HG03095 (cell line): ENCODE data around the gene RNF138.
"Not testable (repeated sequence)": the region's sequence is repeated elsewhere in the genome, so short reads cannot be mapped to it uniquely, and the experiment has no call there.

Experiments
- ATAC-seq: cut with Tn5 transposase; IDR thresholded peaks from one replicate; pipeline ENCODE4 v1.9.1; 2021; ENCODE audit warnings: moderate library complexity; ENCODE audit not compliant: unreplicated experiment

Gene RNF138

DNA sequence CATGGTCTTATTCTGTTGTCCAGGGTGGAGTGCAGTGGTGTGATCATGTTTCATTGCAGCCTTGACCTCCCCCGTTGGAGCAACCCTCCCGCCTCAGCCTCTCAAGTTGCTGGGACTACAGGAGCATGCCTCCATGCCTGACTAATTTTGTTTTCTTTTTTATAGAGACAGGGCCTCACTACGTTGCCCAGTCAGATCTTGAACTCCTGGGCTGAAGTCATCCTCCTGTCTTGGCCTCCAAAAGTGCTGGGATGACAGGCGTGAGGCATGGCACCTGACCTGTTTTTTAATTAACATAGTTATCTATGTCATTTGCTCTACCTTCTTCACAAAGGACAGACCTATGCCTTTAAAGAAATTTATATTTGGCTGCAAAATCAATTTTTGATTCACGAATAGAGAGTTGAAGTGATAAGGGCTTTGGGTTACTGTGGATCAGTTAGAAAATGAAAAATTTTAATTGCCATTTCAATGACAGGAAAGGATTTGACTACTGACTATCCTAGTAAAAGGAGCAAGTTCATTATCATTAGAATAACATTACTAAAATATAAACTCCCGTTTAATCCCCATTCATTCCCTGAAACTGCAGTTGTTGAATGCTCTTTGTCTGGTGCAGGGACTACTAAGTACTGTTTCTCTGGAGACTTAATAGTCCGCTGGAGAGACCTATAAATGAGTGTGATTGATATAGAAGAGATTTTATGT, 3.7 kb downstream of the RNF138 start:
- no peak for ATAC-seq

DNA sequence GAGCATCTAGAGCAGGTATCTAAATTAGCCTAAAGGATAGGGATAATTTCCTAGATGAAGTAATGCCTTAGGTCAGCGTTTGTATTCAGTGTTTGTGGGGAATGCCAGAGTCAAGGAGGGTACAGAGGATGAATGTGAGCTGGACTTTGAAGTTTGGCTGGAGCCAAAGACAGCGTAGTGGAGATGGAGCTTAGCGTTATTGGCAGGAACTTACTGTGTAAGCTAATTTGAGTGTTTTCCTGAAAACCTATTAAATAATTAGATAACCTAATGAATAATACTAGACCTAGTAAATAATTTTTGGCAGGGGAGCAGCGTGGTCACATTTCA, 4.2 kb downstream of the RNF138 start:
- ATAC-seq, result no peak

DNA sequence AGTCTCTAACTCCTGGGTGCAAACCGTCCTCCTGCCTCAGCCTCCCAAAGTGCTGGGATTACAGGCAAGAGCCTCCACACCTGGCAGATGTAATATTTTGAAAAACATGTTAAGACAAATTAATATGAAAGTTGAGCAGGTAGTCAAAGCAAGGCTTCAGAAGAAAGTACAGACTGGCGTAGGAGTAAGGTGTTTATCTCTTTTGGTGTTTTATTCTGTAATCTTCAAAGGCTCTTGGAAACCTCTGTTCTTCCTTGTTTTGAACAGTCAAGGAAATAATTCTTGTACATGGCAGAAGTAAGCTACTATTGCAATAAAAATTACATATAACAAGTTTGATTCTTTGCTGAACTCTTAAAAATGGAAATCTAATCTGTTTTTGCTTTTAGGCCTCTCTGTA, 5.3 kb downstream of the RNF138 start:
- ATAC-seq, result no peak

DNA sequence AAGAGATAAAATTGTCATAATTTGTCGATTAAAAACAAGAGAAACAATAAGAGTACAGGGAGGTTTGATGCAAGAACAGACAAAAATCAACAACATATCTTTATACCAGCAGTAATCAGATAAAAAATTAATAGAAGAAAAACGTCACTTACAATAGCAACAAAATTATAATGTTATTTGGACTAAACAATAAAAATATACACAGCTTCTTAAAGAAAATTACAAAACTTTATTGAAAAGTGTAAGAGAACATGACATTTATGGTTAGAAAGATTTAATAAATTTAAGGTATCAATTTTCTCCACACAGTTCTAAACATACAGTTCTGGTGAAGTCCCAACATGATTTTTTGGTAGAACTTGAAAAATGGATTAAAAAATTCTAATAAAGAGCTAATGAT, 12.8 kb downstream of the RNF138 start:
- no peak for ATAC-seq

- ATAC-seq, result no peak
These were observed 18.3 kb downstream of the RNF138 start for GRCh38 chr18:32110005-32110404.

DNA sequence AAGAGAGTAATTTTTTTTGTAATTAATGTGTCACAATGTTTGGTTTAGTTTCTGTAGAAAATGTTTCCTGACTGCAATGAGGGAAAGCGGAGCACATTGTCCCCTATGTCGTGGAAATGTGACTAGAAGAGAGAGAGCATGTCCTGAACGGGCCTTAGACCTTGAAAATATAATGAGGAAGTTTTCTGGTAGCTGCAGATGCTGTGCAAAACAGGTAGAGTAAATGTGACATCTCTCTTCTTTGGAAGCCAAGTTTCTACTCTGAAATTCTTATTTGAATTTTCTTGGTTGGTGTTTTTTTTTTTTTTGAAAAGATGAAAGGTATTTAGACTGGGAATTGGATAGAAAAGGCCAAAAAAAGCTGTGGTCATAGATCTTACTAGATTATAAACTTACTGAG, 20.0 kb downstream of the RNF138 start:
- ATAC-seq, result no peak

GRCh38 chr18:32112826-32113225, 21.2 kb downstream of the RNF138 start:
- ATAC-seq, result no peak

DNA sequence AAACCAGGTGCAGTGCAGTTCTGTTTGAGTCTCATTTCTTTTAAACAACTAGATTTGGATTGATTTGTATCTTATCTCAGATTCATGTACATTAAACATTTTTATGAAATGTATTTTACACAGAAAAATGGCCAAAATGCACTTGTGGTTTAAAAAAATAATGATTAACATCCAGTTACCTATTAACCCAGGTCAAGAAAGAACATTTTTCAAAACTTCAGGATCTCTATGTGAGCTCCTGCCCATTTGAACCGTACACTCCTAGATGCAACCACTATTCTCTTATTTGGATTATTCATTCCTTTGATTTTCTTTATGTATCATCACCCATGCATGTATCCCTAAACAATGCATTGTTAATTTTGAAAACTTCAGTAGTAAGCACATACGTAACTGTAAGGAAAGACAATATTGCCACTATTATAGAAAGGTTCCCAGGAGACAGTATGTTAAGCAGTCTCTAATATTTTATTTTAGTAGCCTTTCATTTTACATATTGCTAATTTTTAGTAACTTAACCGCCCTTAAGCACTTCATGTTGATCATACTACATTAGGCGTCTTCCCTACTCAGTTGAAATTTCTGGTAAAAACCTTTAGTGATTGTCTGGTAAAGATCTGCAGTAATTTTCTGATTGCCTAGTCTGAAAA, 22.7 kb downstream of the RNF138 start:
- ATAC-seq, result no peak

GRCh38 chr18:32122039-32122438, 30.4 kb downstream of the RNF138 start:
- no peak for ATAC-seq

DNA sequence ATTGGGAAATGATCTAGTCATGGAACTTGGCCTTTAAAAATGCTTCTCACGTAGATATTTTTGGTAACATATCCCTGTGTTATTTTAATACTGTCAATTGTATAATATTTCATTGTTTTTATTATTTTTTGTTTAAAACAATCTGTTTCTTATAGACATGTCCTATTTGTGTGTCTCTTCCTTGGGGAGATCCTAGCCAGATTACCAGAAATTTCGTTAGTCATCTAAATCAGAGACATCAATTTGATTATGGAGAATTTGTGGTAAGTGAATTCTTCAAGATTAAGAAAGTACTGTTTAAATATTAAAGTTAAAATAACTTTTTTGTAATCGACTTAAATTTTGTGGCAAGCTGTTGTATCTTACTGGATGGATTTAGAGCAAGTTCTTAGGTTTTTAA, 34.9 kb downstream of the RNF138 start:
- ATAC-seq, result no peak

DNA sequence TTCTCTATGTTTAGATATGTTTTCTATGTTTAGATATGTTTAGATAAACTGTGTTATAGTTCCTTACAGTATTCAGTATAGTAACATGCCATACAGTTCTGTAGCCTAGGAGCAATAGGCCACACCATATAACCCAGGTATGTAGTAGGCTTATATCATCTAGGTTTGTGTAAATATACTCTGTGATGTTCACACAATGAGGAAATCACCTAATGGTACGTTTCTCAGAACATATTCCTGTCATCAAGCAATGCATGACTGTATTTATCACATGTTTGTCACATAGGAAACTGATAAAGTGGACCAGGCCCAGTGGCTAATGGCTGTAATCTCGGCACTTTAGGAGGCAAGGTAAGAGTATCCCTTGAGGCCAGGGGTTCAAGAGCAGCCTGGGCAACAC, 44.0 kb downstream of the RNF138 start:
- no peak for ATAC-seq

- no peak for ATAC-seq
These were observed 46.8 kb downstream of the RNF138 start for GRCh38 chr18:32138332-32138982.

GRCh38 chr18:32139835-32140283, 48.2 kb downstream of the RNF138 start:
- ATAC-seq, result no peak

- no peak for ATAC-seq
These were observed 56.7 kb downstream of the RNF138 start for GRCh38 chr18:32148185-32148870.

GRCh38 chr18:32152705-32153448, 61.2 kb downstream of the RNF138 start:
- peak; percentile 83 for ATAC-seq

GRCh38 chr18:32156855-32157254, 65.2 kb downstream of the RNF138 start:
- no peak for ATAC-seq

DNA sequence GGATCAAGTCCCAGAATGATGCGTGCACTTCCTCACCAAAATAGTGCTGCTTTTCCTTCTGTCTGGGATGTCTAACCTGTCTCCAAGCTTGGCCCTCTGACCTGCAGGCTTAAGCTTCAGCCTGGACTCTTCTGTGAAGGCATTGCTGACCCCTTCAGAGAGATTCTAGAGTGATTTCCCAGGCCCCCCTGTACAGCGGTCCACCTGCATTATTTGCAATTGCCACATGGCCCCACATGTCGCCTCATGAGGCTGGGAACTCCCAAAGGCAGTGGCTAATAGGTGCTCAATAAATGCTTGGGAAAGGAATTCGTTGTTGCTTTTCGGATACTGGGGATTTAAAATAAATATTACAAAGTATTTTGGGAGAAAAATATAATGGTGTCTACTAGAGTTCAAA, 65.9 kb downstream of the RNF138 start:
- ATAC-seq, result no peak

DNA sequence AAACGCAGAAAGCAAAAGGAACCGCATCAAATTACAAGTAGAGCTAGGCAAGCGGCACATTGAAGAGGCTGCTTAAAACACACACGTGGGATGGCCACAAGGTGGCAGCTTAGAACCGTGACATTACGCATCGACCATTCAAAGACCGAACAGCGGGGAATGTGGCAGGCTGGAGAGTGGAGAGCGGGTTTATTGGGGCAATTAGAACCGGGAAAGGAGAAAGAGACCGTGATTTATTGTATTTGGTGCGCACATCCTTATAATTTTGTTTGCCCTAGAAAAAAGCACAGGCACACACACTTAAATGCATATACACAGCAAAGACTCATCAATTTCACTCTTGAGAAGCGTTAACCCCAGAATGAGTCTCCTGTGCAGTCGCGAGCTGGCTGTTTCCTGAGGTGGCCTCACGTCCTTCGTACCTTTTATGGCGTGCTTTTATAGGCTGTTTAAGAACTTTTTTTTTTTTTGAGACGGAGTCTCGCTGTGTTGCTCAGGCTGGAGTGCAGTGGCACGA, 66.5 kb downstream of the RNF138 start:
- peak; percentile 87 for ATAC-seq

GRCh38 chr18:32158631-32159030, 67.0 kb downstream of the RNF138 start:
- not testable (repeated sequence) for ATAC-seq

DNA sequence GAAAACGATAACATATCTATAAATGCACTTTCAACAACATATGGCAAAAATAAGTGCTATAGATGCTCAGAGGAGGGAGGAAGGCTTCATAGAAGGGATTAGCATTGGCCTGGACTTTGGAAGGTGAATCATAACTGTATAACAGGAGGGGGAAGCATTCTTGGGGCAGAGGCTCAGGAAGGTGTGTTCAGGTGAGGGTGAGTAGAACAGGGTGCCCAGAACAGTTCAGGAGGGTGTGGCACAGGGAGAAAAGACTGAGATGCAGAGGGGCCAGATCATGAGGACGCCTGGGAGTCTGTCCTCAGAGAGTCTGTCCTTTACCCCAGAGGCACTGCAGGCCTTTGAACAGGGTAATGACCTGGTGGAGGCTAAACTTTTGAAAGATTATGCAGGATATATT, 68.9 kb downstream of the RNF138 start:
- ATAC-seq, result no peak
